Fibroblast of lung (primary cell): ENCODE results near the gene FBXL17.

Source experiments
- CTCF ChIP-seq, 2 donors: IDR thresholded peaks in 1 of 2; conservative IDR thresholded peaks in 1 of 2; 1 replicate in 1 of 2; 2 replicates in 1 of 2; pipeline ENCODE4 v1.5.1; 2011 to 2012; ENCODE audit warnings: low read length in 2 of 2, control low read depth in 1 of 2, inconsistent platforms in 1 of 2, low read depth in 1 of 2, mild to moderate bottlenecking in 1 of 2
- EZH2 ChIP-seq: IDR thresholded peaks from 2 replicates; pipeline ENCODE4 v1.5.1; 2012; ENCODE audit warnings: low read length, control low read depth, mild to moderate bottlenecking; ENCODE audit errors: missing control alignments

GRCh38 chr5:108278285-108279240, 103.3 kb downstream of the FBXL17 start:
- TF ChIP-seq CTCF (conservative IDR thresholded peaks at IDR 0.05 in 1 of 2, IDR thresholded peaks at IDR 0.05 in 1 of 2; ENCODE audit: low read depth in 1 of 2, low read length in 2 of 2) (no peak), EZH2 (no peak)
